Lower lobe of right lung (tissue), 2 donors: ENCODE data around the gene PRR15L. TPM values are rescaled to one million over a fixed set of nuclear protein-coding genes. Genes with fewer than 3 reads are reported as not detected.

ENCODE experiments used
- ATAC-seq, 2 donors: fragments of 200-7000 bp; cut with Tn5 transposase; one replicate each; pipeline ENCODE4 v1.9.1; 2020 to 2022; ENCODE audit warnings: mild to moderate bottlenecking in 2 of 2, moderate library complexity in 2 of 2
- DNase-seq: peaks from one replicate; pipeline ENCODE4 v3.0.0-alpha.2; 2020
- H3K27ac ChIP-seq: fragments of 200-600 bp; one replicate; pipeline ENCODE4 v1.8.0; 2022
- H3K27me3 ChIP-seq: fragments of 200-600 bp; one replicate; pipeline ENCODE4 v1.8.0; 2022; ENCODE audit warnings: low read depth
- H3K36me3 ChIP-seq: fragments of 200-600 bp; one replicate; pipeline ENCODE4 v1.8.0; 2022; ENCODE audit warnings: mild to moderate bottlenecking
- H3K4me1 ChIP-seq: fragments of 200-600 bp; one replicate; pipeline ENCODE4 v1.8.0; 2022
- H3K4me3 ChIP-seq: fragments of 200-600 bp; one replicate; pipeline ENCODE4 v1.8.0; 2022; ENCODE audit warnings: mild to moderate bottlenecking
- H3K9me3 ChIP-seq: fragments of 200-600 bp; one replicate; pipeline ENCODE4 v1.8.0; 2022
- CTCF ChIP-seq: fragments of 200-600 bp; IDR thresholded peaks from one replicate; pipeline ENCODE4 v1.8.0; 2022; ENCODE audit warnings: antibody characterized with exemption, mild to moderate bottlenecking
- intact Hi-C: fragments of 100-400 bp; cut with DNase I; formaldehyde crosslinking; loops from one replicate; pipeline ENCODE4 v1.11.0; 2022
- long read RNA-seq: library from polyadenylated mRNA; unstranded; transcript quantifications from one replicate; pipeline ENCODE4 v2.0.0, GENCODE V29; 2021
- total RNA-seq: library from RNA; stranded (reverse); fragmentation: NEBNext Ultra II Directional; extraction: Animal tissue kit (Norgen Biotek cat#: 25700); gene quantifications from one replicate; pipeline ENCODE4 v1.2.1, GENCODE V29; 2021
- donor health status: DM: no; HTN: yes; CAD: no; lungs with severe emphysema.

PRR15L gene
- total RNA-seq: 48.1 TPM
- long read RNA-seq, transcript PRR15L-201 (2 exons, 1,519 nt): major isoform, 32 of 52 reads
- long read RNA-seq, partial matches to known transcripts: 0 of 52 reads
- long read RNA-seq, other reads (novel, unspliced or antisense): 20 of 52 reads

- intact Hi-C loops: no loop called here
- ATAC-seq: peak; percentile 81 to 85
- Histone ChIP-seq H3K27me3 (no peaks in the 10 kb centered on the region), H3K27ac (peak within 1 kb of the TSS; percentile 85), H3K4me1 (peaks cover 8% of the 10 kb centered on the region), H3K9me3 (no peaks in the 10 kb centered on the region), H3K36me3 (no peaks in the 10 kb centered on the region), H3K4me3 (peak within 1 kb of the TSS; percentile 61)
- TF ChIP-seq CTCF: no peak
- DNase-seq: peak; percentile 77
Measured at GRCh38 chr17:47957591-47958490, at the start of gene PRR15L. Gene PRR15L (minus strand): TSS chr17:47957883. CDS start chr17:47953234, 4,649 bp downstream.

- DNase-seq: peak; percentile 58
- TF ChIP-seq CTCF: no peak
- H3K9me3 ChIP-seq: no peaks in the 10 kb centered on the region
- no peak overlapping the region for H3K4me3 ChIP-seq
- H3K36me3 ChIP-seq: no peaks in the 10 kb centered on the region
- H3K4me1 ChIP-seq: peaks cover 22% of the 10 kb centered on the region
- H3K27me3 ChIP-seq: peaks cover 27% of the 10 kb centered on the region
- intact Hi-C loops: no loop called here
- no peak for ATAC-seq
- no peak overlapping the region for H3K27ac ChIP-seq
Measured at GRCh38 chr17:48006936-48007709, 49.4 kb upstream of the PRR15L start.

GRCh38 chr17:48004983-48005382 lies 47.3 kb upstream of the PRR15L start:
- Histone ChIP-seq H3K36me3 (no peaks in the 10 kb centered on the region), H3K4me1 (peaks cover 22% of the 10 kb centered on the region), H3K27ac (no peak overlapping the region), H3K27me3 (peaks cover 20% of the 10 kb centered on the region), H3K9me3 (no peaks in the 10 kb centered on the region), H3K4me3 (no peak overlapping the region)
- no peak for DNase-seq
- no peak for TF ChIP-seq CTCF
- no peak for ATAC-seq
- intact Hi-C loops: no loop called here

GRCh38 chr17:48003417-48004151 lies 45.9 kb upstream of the PRR15L start:
- Histone ChIP-seq H3K36me3 (no peaks in the 10 kb centered on the region), H3K9me3 (no peaks in the 10 kb centered on the region), H3K4me1 (peaks cover 26% of the 10 kb centered on the region), H3K27ac (peak overlapping the region; percentile 59), H3K27me3 (peaks cover 12% of the 10 kb centered on the region), H3K4me3 (no peak overlapping the region)
- DNase-seq: no peak
- no peak for ATAC-seq
- intact Hi-C loops: no loop called here
- TF ChIP-seq CTCF: no peak

GRCh38 chr17:48002916-48003416 lies 45.3 kb upstream of the PRR15L start:
- no peak for ATAC-seq
- H3K27me3 ChIP-seq: peaks cover 12% of the 10 kb centered on the region
- no peak for DNase-seq
- no peaks in the 10 kb centered on the region for H3K36me3 ChIP-seq
- no peaks in the 10 kb centered on the region for H3K9me3 ChIP-seq
- no peak overlapping the region for H3K4me3 ChIP-seq
- intact Hi-C loops: no loop called here
- TF ChIP-seq CTCF: no peak
- H3K4me1 ChIP-seq: peaks cover 28% of the 10 kb centered on the region
- H3K27ac ChIP-seq: peak overlapping the region; percentile 59
